ENCODE measurements around the gene PDE9A.

Gene PDE9A

GRCh38 chr21:42658320-42659105, 5.1 kb downstream of the PDE9A start:
- TF ChIP-seq EZH2phosphoT487 (IDR thresholded peaks at IDR 0.05; ENCODE audit: low read length) (no peak), EZH2 (optimal IDR thresholded peaks at IDR 0.05; ENCODE audit: low read depth, low read length) (no peak), CTCF (IDR thresholded peaks at IDR 0.05; ENCODE audit: low read length) (no peak)
- Histone ChIP-seq H3K4me1 (ENCODE audit: low read length) (no peaks in the 10 kb centered on the region), H3K27ac (ENCODE audit: low read length) (no peak overlapping the region), H4K20me1 (ENCODE audit: insufficient read depth, low read length) (no peaks in the 10 kb centered on the region), H3K4me2 (ENCODE audit: low read depth, low read length) (no peak overlapping the region), H3K9me3 (replicated peaks; ENCODE audit: insufficient read depth, low read length) (no peaks in the 10 kb centered on the region), H3K36me3 (replicated peaks; ENCODE audit: insufficient read depth, low read length) (no peaks in the 10 kb centered on the region), H3F3A (ENCODE audit: insufficient read depth, low read length) (no peaks in the 10 kb centered on the region), H3K4me3 (ENCODE audit: low read length) (no peak overlapping the region), H2AFZ (ENCODE audit: low read length) (no peak overlapping the region), H3K9me2 (replicated peaks; ENCODE audit: insufficient read depth, low read length) (no peaks in the 10 kb centered on the region), H3K79me2 (ENCODE audit: low read length) (no peaks in the 10 kb centered on the region), H3K27me3 (replicated peaks; ENCODE audit: insufficient read depth, low read length) (peaks cover 95% of the 10 kb centered on the region), H3K9ac (ENCODE audit: low read length) (no peak overlapping the region)
- DNase-seq, result no peak

- no peaks in the 10 kb centered on the region for H4K20me1 ChIP-seq (ENCODE audit: insufficient read depth, low read length)
- no peaks in the 10 kb centered on the region for H3K4me1 ChIP-seq (ENCODE audit: low read length)
- H3K4me3 ChIP-seq (ENCODE audit: low read length), result no peak overlapping the region
- H2AFZ ChIP-seq (ENCODE audit: low read length), result no peak overlapping the region
- H3K4me2 ChIP-seq (ENCODE audit: low read depth, low read length), result no peak overlapping the region
- TF ChIP-seq CTCF (IDR thresholded peaks at IDR 0.05; ENCODE audit: low read length) (no peak), EZH2 (optimal IDR thresholded peaks at IDR 0.05; ENCODE audit: low read depth, low read length) (no peak), EZH2phosphoT487 (IDR thresholded peaks at IDR 0.05; ENCODE audit: low read length) (no peak)
- H3K9me3 ChIP-seq (replicated peaks; ENCODE audit: insufficient read depth, low read length), result no peaks in the 10 kb centered on the region
- H3F3A ChIP-seq (ENCODE audit: insufficient read depth, low read length), result no peaks in the 10 kb centered on the region
- DNase-seq, result no peak
- no peak overlapping the region for H3K27ac ChIP-seq (ENCODE audit: low read length)
- peaks cover 99% of the 10 kb centered on the region for H3K27me3 ChIP-seq (replicated peaks; ENCODE audit: insufficient read depth, low read length)
- no peak overlapping the region for H3K9ac ChIP-seq (ENCODE audit: low read length)
- H3K79me2 ChIP-seq (ENCODE audit: low read length), result no peaks in the 10 kb centered on the region
- no peaks in the 10 kb centered on the region for H3K36me3 ChIP-seq (replicated peaks; ENCODE audit: insufficient read depth, low read length)
- no peaks in the 10 kb centered on the region for H3K9me2 ChIP-seq (replicated peaks; ENCODE audit: insufficient read depth, low read length)
Measured at GRCh38 chr21:42659416-42660117, 6.1 kb downstream of the PDE9A start.

GRCh38 chr21:42660118-42660470, 6.7 kb downstream of the PDE9A start:
- H3K36me3 ChIP-seq (replicated peaks; ENCODE audit: insufficient read depth, low read length), result no peaks in the 10 kb centered on the region
- no peak for DNase-seq
- no peaks in the 10 kb centered on the region for H3K9me2 ChIP-seq (replicated peaks; ENCODE audit: insufficient read depth, low read length)
- H3K79me2 ChIP-seq (ENCODE audit: low read length), result no peaks in the 10 kb centered on the region
- peaks cover 99% of the 10 kb centered on the region for H3K27me3 ChIP-seq (replicated peaks; ENCODE audit: insufficient read depth, low read length)
- no peaks in the 10 kb centered on the region for H3F3A ChIP-seq (ENCODE audit: insufficient read depth, low read length)
- no peaks in the 10 kb centered on the region for H3K4me1 ChIP-seq (ENCODE audit: low read length)
- no peak overlapping the region for H2AFZ ChIP-seq (ENCODE audit: low read length)
- H4K20me1 ChIP-seq (ENCODE audit: insufficient read depth, low read length), result no peaks in the 10 kb centered on the region
- H3K9me3 ChIP-seq (replicated peaks; ENCODE audit: insufficient read depth, low read length), result no peaks in the 10 kb centered on the region
- H3K4me3 ChIP-seq (ENCODE audit: low read length), result no peak overlapping the region
- no peak overlapping the region for H3K4me2 ChIP-seq (ENCODE audit: low read depth, low read length)
- H3K27ac ChIP-seq (ENCODE audit: low read length), result no peak overlapping the region
- TF ChIP-seq EZH2 (optimal IDR thresholded peaks at IDR 0.05; ENCODE audit: low read depth, low read length) (no peak), CTCF (IDR thresholded peaks at IDR 0.05; ENCODE audit: low read length) (no peak), EZH2phosphoT487 (IDR thresholded peaks at IDR 0.05; ENCODE audit: low read length) (no peak)
- H3K9ac ChIP-seq (ENCODE audit: low read length), result no peak overlapping the region
